ENCODE results near the gene KCNMB2. TPM values are rescaled to one million over a fixed set of nuclear protein-coding genes. Genes with fewer than 3 reads are reported as not detected.

KCNMB2 gene
- total RNA-seq, 6 donors from 2014 or later, result 0.51 to 3.0 (median 1.1) TPM; not detected in 3

GRCh38 chr3:178603735-178604134 is 67.5 kb downstream of the KCNMB2 start:
- no peak for TF ChIP-seq POLR2AphosphoS5 (IDR thresholded peaks at IDR 0.05)
- ATAC-seq (ENCODE audit: low FRiP score in 2 of 2) (no peak), DNase-seq (no peak)
- Histone ChIP-seq H3K27me3 (no peaks in the 10 kb centered on the region), H3K9me3 (no peaks in the 10 kb centered on the region), H3K4me1 (no peaks in the 10 kb centered on the region), H3K36me3 (no peaks in the 10 kb centered on the region), H3K27ac (no peak overlapping the region), H3K4me3 (no peak overlapping the region)
- 57 to 69% methylated on average over 1 of the region's 1 CpG for WGBS, 2 donors

- TF ChIP-seq POLR2AphosphoS5 (IDR thresholded peaks at IDR 0.05) (no peak), POLR2A (IDR thresholded peaks at IDR 0.05) (no peak), EP300 (IDR thresholded peaks at IDR 0.05) (no peak), CTCF (IDR thresholded peaks at IDR 0.05) (no peak)
- ATAC-seq (ENCODE audit: low FRiP score in 2 of 2) (no peak), DNase-seq (no peak)
- WGBS, 2 donors, result 44 to 48% methylated on average over 3 of the region's 3 CpGs
- H3K27me3 ChIP-seq, result no peaks in the 10 kb centered on the region
- H3K9me3 ChIP-seq, result no peaks in the 10 kb centered on the region
- H3K27ac ChIP-seq, result no peak overlapping the region
- H3K4me1 ChIP-seq, result no peaks in the 10 kb centered on the region
- H3K4me3 ChIP-seq, result no peak overlapping the region
- no peaks in the 10 kb centered on the region for H3K36me3 ChIP-seq
These were observed 82.0 kb downstream of the KCNMB2 start for GRCh38 chr3:178618197-178618596.

- H3K27me3 ChIP-seq, result no peaks in the 10 kb centered on the region
- WGBS, 2 donors, result 63 to 73% methylated on average over 2 of the region's 2 CpGs
- H3K4me3 ChIP-seq, result no peak overlapping the region
- TF ChIP-seq CTCF (IDR thresholded peaks at IDR 0.05), result no peak
- no peak for TF ChIP-seq POLR2AphosphoS5 (IDR thresholded peaks at IDR 0.05)
- TF ChIP-seq EP300 (IDR thresholded peaks at IDR 0.05), result no peak
- TF ChIP-seq POLR2A (IDR thresholded peaks at IDR 0.05), result no peak
- DNase-seq (no peak), ATAC-seq (ENCODE audit: low FRiP score in 2 of 2) (no peak)
- no peaks in the 10 kb centered on the region for H3K9me3 ChIP-seq
- H3K36me3 ChIP-seq, result no peaks in the 10 kb centered on the region
- H3K4me1 ChIP-seq, result no peaks in the 10 kb centered on the region
- H3K27ac ChIP-seq, result no peak overlapping the region
These were observed 82.7 kb downstream of the KCNMB2 start for GRCh38 chr3:178618896-178619295.

GRCh38 chr3:178623666-178624255 is 87.5 kb downstream of the KCNMB2 start:
- DNase-seq (no peak), ATAC-seq (ENCODE audit: low FRiP score in 2 of 2) (no peak)
- TF ChIP-seq EP300 (IDR thresholded peaks at IDR 0.05), result no peak
- TF ChIP-seq POLR2A (IDR thresholded peaks at IDR 0.05), result no peak
- TF ChIP-seq CTCF (IDR thresholded peaks at IDR 0.05), result no peak
- H3K9me3 ChIP-seq, result no peaks in the 10 kb centered on the region
- no peaks in the 10 kb centered on the region for H3K36me3 ChIP-seq
- no peaks in the 10 kb centered on the region for H3K27me3 ChIP-seq
- no peaks in the 10 kb centered on the region for H3K4me1 ChIP-seq
- 55 to 71% methylated on average over 3 of the region's 3 CpGs for WGBS, 2 donors
- H3K4me3 ChIP-seq, result no peak overlapping the region
- H3K27ac ChIP-seq, result no peak overlapping the region

GRCh38 chr3:178624276-178624675 is 88.0 kb downstream of the KCNMB2 start:
- TF ChIP-seq POLR2AphosphoS5 (IDR thresholded peaks at IDR 0.05), result no peak
- no peak for TF ChIP-seq CTCF (IDR thresholded peaks at IDR 0.05)
- TF ChIP-seq EP300 (IDR thresholded peaks at IDR 0.05), result no peak
- no peak for TF ChIP-seq POLR2A (IDR thresholded peaks at IDR 0.05)
- ATAC-seq (ENCODE audit: low FRiP score in 2 of 2), result no peak
- no peaks in the 10 kb centered on the region for H3K4me1 ChIP-seq
- H3K27ac ChIP-seq, result no peak overlapping the region
- H3K27me3 ChIP-seq, result no peaks in the 10 kb centered on the region
- H3K4me3 ChIP-seq, result no peak overlapping the region
- no peak for DNase-seq
- H3K36me3 ChIP-seq, result no peaks in the 10 kb centered on the region
- H3K9me3 ChIP-seq, result no peaks in the 10 kb centered on the region

Measured in upper lobe of left lung (tissue), 6 donors.